ENCODE results near the gene C3orf18.

DNA sequence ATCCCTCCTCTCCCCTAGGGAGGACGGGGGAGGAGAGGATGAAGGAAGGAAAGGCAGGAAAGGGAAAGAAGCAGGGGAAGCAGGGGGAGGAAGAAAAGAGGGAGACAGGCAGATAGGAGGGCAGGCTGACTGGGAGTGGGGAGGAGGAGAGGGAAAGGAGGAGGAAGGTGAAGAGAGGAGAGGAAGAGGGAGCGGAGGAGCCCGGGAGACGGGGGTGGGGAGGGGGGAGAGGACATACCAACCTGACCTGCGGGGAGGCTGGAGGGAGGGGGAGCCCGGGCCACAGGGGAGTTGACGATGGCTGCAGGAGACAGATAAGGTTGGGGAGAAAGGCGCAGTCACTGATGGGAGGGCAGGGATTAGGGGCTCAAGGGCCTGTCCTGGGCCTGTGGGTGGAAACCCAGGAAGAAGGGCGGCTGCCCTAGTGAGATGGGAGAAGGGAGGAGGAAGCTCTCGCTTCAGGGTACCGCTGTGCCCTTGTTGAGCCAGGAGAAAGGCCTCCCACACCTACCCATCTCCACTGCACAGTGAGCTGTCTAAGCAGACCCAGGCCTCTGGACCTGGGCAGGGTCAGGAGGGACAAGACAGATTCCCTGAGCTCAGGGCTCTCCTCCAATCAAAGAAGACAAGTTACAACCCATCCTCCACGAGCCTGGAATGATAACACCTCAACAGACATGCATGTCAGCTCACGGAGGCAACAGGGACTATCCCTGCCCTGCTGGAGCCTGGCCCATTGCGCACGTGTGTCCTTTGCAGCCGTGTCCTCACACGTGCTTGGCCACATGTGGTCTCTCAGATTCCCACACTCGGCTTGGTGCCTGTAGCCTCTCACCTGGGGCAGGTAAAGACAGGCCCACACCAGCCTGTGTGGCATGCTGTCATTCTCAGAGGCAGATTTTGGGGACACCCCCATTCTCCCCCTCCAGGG lies 27.9 kb downstream of the C3orf18 start:
- TF ChIP-seq, protein P1, sequence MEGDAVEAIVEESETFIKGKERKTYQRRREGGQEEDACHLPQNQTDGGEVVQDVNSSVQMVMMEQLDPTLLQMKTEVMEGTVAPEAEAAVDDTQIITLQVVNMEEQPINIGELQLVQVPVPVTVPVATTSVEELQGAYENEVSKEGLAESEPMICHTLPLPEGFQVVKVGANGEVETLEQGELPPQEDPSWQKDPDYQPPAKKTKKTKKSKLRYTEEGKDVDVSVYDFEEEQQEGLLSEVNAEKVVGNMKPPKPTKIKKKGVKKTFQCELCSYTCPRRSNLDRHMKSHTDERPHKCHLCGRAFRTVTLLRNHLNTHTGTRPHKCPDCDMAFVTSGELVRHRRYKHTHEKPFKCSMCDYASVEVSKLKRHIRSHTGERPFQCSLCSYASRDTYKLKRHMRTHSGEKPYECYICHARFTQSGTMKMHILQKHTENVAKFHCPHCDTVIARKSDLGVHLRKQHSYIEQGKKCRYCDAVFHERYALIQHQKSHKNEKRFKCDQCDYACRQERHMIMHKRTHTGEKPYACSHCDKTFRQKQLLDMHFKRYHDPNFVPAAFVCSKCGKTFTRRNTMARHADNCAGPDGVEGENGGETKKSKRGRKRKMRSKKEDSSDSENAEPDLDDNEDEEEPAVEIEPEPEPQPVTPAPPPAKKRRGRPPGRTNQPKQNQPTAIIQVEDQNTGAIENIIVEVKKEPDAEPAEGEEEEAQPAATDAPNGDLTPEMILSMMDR (IDR thresholded peaks at IDR 0.05) = no peak
- TF ChIP-seq POLR2A (IDR thresholded peaks at IDR 0.05) (no peak), POLR2AphosphoS5 (IDR thresholded peaks at IDR 0.05) (no peak), EP300 (IDR thresholded peaks at IDR 0.05) (no peak)

All from sigmoid colon (tissue), 4 donors.